ENCODE data around the gene ASTN2.

DNA sequence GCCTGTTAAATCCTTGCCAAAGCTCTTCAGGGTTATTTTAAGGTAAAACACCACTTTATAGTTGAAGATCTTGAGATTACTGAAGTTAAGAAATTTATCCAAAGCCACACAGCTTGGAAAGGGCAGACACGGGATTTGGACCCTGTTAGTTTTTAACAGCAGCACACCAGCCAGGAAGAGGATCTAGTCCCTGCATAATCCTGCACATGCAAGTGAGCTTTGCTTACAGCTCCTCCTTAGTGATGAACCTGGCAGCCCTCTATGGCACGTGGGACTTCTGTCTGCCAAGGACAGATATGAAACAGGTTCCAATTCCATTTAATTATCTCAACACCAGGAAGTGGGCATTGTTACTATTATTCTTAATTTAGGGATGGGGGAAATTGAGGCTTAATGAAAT, 619.0 kb downstream of the ASTN2 start:
- TF ChIP-seq, protein P1, sequence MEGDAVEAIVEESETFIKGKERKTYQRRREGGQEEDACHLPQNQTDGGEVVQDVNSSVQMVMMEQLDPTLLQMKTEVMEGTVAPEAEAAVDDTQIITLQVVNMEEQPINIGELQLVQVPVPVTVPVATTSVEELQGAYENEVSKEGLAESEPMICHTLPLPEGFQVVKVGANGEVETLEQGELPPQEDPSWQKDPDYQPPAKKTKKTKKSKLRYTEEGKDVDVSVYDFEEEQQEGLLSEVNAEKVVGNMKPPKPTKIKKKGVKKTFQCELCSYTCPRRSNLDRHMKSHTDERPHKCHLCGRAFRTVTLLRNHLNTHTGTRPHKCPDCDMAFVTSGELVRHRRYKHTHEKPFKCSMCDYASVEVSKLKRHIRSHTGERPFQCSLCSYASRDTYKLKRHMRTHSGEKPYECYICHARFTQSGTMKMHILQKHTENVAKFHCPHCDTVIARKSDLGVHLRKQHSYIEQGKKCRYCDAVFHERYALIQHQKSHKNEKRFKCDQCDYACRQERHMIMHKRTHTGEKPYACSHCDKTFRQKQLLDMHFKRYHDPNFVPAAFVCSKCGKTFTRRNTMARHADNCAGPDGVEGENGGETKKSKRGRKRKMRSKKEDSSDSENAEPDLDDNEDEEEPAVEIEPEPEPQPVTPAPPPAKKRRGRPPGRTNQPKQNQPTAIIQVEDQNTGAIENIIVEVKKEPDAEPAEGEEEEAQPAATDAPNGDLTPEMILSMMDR (IDR thresholded peaks at IDR 0.05; ENCODE audit: low read length): no peak
- TF ChIP-seq EZH2phosphoT487 (IDR thresholded peaks at IDR 0.05; ENCODE audit: low read length) (no peak), EZH2 (optimal IDR thresholded peaks at IDR 0.05; ENCODE audit: low read depth, low read length) (no peak)

Measured in MM.1S (cell line).